H9 (cell line): ENCODE results near the gene TUNAR. TPM values are rescaled to one million over a fixed set of nuclear protein-coding genes. Genes with fewer than 3 reads are reported as not detected.

ENCODE experiments used
- DNase-seq: peaks from one replicate; pipeline ENCODE4 v3.0.0-alpha.2; 2017
- H2AFZ ChIP-seq: one replicate; pipeline ENCODE4 v1.6.1; 2013; ENCODE audit warnings: mild to moderate bottlenecking, low read length, control low read depth, moderate library complexity
- H2AK5ac ChIP-seq: 2 replicates; pipeline ENCODE4 v1.6.1; 2013; ENCODE audit warnings: low read length, control low read depth, mixed read lengths; ENCODE audit not compliant: insufficient read length
- H2BK120ac ChIP-seq: one replicate; pipeline ENCODE4 v1.6.1; 2013; ENCODE audit warnings: low read depth, mild to moderate bottlenecking, low read length, control low read depth, inconsistent platforms; ENCODE audit not compliant: poor library complexity, severe bottlenecking
- H2BK12ac ChIP-seq: 2 replicates; pipeline ENCODE4 v1.6.1; 2013; ENCODE audit warnings: low read length, control low read depth, mixed read lengths, low read depth; ENCODE audit not compliant: insufficient read length
- H2BK15ac ChIP-seq: 2 replicates; pipeline ENCODE4 v1.6.1; 2013; ENCODE audit warnings: low read depth, low read length, control low read depth
- H2BK20ac ChIP-seq: one replicate; pipeline ENCODE4 v1.6.1; 2013; ENCODE audit warnings: low read depth, mild to moderate bottlenecking, low read length, control low read depth, inconsistent platforms; ENCODE audit not compliant: poor library complexity, severe bottlenecking
- H2BK5ac ChIP-seq: 2 replicates; pipeline ENCODE4 v1.6.1; 2013; ENCODE audit warnings: low read length, control low read depth, mixed read lengths; ENCODE audit not compliant: insufficient read length
- H3K14ac ChIP-seq: 2 replicates; pipeline ENCODE4 v1.6.1; 2013; ENCODE audit warnings: low read length, control low read depth; ENCODE audit not compliant: insufficient read depth
- H3K18ac ChIP-seq: 2 replicates; pipeline ENCODE4 v1.6.1; 2013; ENCODE audit warnings: low read depth, mild to moderate bottlenecking, mixed read lengths, low read length, control low read depth; ENCODE audit not compliant: insufficient read length
- H3K23ac ChIP-seq: 2 replicates; pipeline ENCODE4 v1.6.1; 2013; ENCODE audit warnings: low read length, control low read depth, mixed read lengths, low read depth; ENCODE audit not compliant: insufficient read length
- H3K23me2 ChIP-seq: 2 replicates; pipeline ENCODE4 v1.6.1; 2013; ENCODE audit warnings: low read depth, mild to moderate bottlenecking, mixed read lengths, low read length, control low read depth; ENCODE audit not compliant: insufficient read length, poor library complexity, severe bottlenecking
- H3K27ac ChIP-seq: 2 replicates; pipeline ENCODE4 v1.5.1; 2013; ENCODE audit warnings: low read length, control low read depth, mixed read lengths, low read depth; ENCODE audit not compliant: insufficient read length
- H3K27me3 ChIP-seq: 2 replicates; pipeline ENCODE4 v1.6.1; 2013; ENCODE audit warnings: low read length, control low read depth, inconsistent platforms; ENCODE audit not compliant: insufficient read depth
- H3K4ac ChIP-seq: 2 replicates; pipeline ENCODE4 v1.6.1; 2013; ENCODE audit warnings: low read depth, mild to moderate bottlenecking, control low read depth, inconsistent platforms, low read length, moderate library complexity
- H3K4me1 ChIP-seq: 2 replicates; pipeline ENCODE4 v1.6.1; 2013; ENCODE audit warnings: low read length, control low read depth, inconsistent platforms; ENCODE audit not compliant: insufficient read depth
- H3K4me2 ChIP-seq: 2 replicates; pipeline ENCODE4 v1.6.1; 2013; ENCODE audit warnings: low read length, control low read depth, mixed read lengths; ENCODE audit not compliant: insufficient read length, insufficient read depth
- H3K56ac ChIP-seq: 2 replicates; pipeline ENCODE4 v1.6.1; 2013; ENCODE audit warnings: low read depth, mild to moderate bottlenecking, mixed read lengths, low read length, control low read depth; ENCODE audit not compliant: insufficient read length
- H3K79me1 ChIP-seq: 2 replicates; pipeline ENCODE4 v1.6.1; 2013; ENCODE audit warnings: low read depth, mild to moderate bottlenecking, moderate library complexity, low read length, control low read depth, inconsistent platforms; ENCODE audit not compliant: insufficient read depth, poor library complexity, severe bottlenecking
- H3K79me2 ChIP-seq: 2 replicates; pipeline ENCODE4 v1.6.1; 2013; ENCODE audit warnings: low read length, control low read depth, inconsistent platforms; ENCODE audit not compliant: insufficient read depth
- H3K9ac ChIP-seq: 2 replicates; pipeline ENCODE4 v1.6.1; 2013; ENCODE audit warnings: low read length, control low read depth, mixed read lengths; ENCODE audit not compliant: insufficient read length; ENCODE audit errors: extremely low read depth
- H3K9me3 ChIP-seq: one replicate; pipeline ENCODE4 v1.6.1; 2013; ENCODE audit warnings: low read depth, low read length, inconsistent platforms; ENCODE audit not compliant: control insufficient read depth
- H3T11ph ChIP-seq: one replicate; pipeline ENCODE4 v1.6.1; 2013; ENCODE audit warnings: mild to moderate bottlenecking, low read length, control low read depth, inconsistent platforms
- H4K20me1 ChIP-seq: one replicate; pipeline ENCODE4 v1.6.1; 2013; ENCODE audit not compliant: control insufficient read depth, insufficient read length, insufficient read depth
- H4K5ac ChIP-seq: 2 replicates; pipeline ENCODE4 v1.6.1; 2013; ENCODE audit warnings: low read depth, mild to moderate bottlenecking, mixed read lengths, low read length, control low read depth; ENCODE audit not compliant: insufficient read length
- H4K8ac ChIP-seq: replicated peaks from 2 replicates; pipeline ENCODE4 v1.6.1; 2013; ENCODE audit warnings: low read length, control low read depth, mixed read lengths, low read depth; ENCODE audit not compliant: insufficient read length
- H4K91ac ChIP-seq: 2 replicates; pipeline ENCODE4 v1.6.1; 2013; ENCODE audit warnings: low read depth, mild to moderate bottlenecking, moderate library complexity, mixed read lengths, low read length, control low read depth; ENCODE audit not compliant: insufficient read length
- H3K27ac Mint-ChIP-seq, 3 experiments: 2 replicates in 2 of 3; 3 replicates in 1 of 3; pipeline ENCODE4 v1.8.0; 2020 to 2021; ENCODE audit warnings: mixed read lengths in 3 of 3, mild to moderate bottlenecking in 1 of 3, moderate library complexity in 1 of 3
- H3K27me3 Mint-ChIP-seq: 2 replicates; pipeline ENCODE4 v1.8.0; 2021; ENCODE audit warnings: low read depth, mild to moderate bottlenecking, moderate library complexity, mixed read lengths
- H3K36me3 Mint-ChIP-seq, 3 experiments: 2 replicates in 2 of 3; 3 replicates in 1 of 3; pipeline ENCODE4 v1.8.0; 2020 to 2021; ENCODE audit warnings: low read depth in 3 of 3, mixed read lengths in 3 of 3; ENCODE audit not compliant: insufficient read depth in 1 of 3
- H3K4me1 Mint-ChIP-seq, 2 experiments: 2 replicates each; pipeline ENCODE4 v1.8.0; 2020; ENCODE audit warnings: mixed read lengths in 2 of 2
- H3K4me3 Mint-ChIP-seq, 2 experiments: 2 replicates in 1 of 2; 3 replicates in 1 of 2; pipeline ENCODE4 v1.8.0; 2020 to 2021; ENCODE audit warnings: mild to moderate bottlenecking in 2 of 2, mixed read lengths in 2 of 2, moderate library complexity in 1 of 2
- H3K9me3 Mint-ChIP-seq, 2 experiments: 2 replicates in 1 of 2; 3 replicates in 1 of 2; pipeline ENCODE4 v1.8.0; 2020; ENCODE audit warnings: mild to moderate bottlenecking in 2 of 2, mixed read lengths in 2 of 2, moderate library complexity in 1 of 2
- WGBS: extraction: QIAGEN DNeasy Blood & Tissue Kit; methylation state at CpG from one replicate; pipeline ENCODE4 v1.1.7; 2013; ENCODE audit warnings: missing lambda C conversion rate, low lambda C conversion rate, mixed read lengths; ENCODE audit not compliant: insufficient read length; ENCODE audit errors: extremely low coverage; 5-methylcytosine and 5-hydroxymethylcytosine counted together
- total RNA-seq: library from RNA; stranded (reverse); gene quantifications from 2 replicates; pipeline ENCODE4 v1.2.1, GENCODE V29; 2021
- TF ChIP-seq, protein P1 (sequence below): fragments of 200-600 bp; sonication (generic); conservative IDR thresholded peaks from 3 replicates; pipeline ENCODE4 v1.8.0; 2021; ENCODE audit warnings: antibody characterized with exemption, mild to moderate bottlenecking

Gene TUNAR
- total RNA-seq, 1 experiment from 2014 or later: 26.2 TPM

DNA sequence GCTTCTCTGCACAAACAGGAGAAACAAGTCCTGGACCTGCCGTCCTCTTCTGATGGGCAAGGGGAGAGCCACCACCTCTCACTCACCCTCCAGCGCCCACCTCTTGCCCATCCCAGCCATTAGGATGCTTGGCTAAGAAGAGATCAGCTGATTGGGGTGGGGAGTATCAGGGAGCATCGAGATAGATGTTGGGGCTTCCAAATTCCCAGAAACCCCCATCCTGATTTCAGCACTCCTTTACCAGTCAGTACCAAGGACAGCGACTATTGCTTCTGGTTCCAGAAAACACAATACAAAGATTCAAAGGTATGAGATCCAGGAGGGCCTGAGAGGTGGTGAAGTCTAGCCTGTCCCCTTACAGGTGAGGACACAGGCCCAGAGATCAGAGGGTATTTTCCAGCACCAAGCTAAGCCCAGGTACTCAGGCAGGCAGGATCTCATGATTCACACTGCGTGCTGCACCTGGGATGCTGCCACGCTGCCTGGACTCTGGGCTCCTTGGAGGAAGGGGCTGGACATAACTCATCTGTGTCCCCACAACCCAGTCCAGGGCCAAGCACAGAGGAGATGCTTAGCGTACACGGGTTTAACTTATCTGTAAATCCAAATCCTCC lies 76.6 kb downstream of the TUNAR start:
- WGBS: no CpG with 5 or more reads among the region's 8 CpGs

More for the DNA sequence above, 76.6 kb downstream of the TUNAR start:
- Histone ChIP-seq H3K4me2 (no peak overlapping the region), H4K5ac (no peak overlapping the region), H3K9ac (no peak overlapping the region), H4K91ac (no peak overlapping the region), H2BK12ac (no peak overlapping the region), H3K4ac (no peak overlapping the region), H3K4me1 (peaks cover 5% of the 10 kb centered on the region; the same call in 1 of the 2 replicates), H2BK15ac (no peak overlapping the region), H3T11ph (no peak overlapping the region), H4K8ac (no peak overlapping the region), H3K23ac (no peak overlapping the region), H3K56ac (no peak overlapping the region), H3K14ac (no peak overlapping the region), H2AK5ac (no peak overlapping the region), H3K23me2 (no peaks in the 10 kb centered on the region), H3K27me3 (no peaks in the 10 kb centered on the region), H2BK120ac (no peak overlapping the region), H3K9me3 (no peaks in the 10 kb centered on the region), H2BK20ac (no peak overlapping the region), H2AFZ (no peak overlapping the region), H3K79me1 (no peaks in the 10 kb centered on the region), H4K20me1 (no peaks in the 10 kb centered on the region), H3K79me2 (no peaks in the 10 kb centered on the region), H3K27ac (no peak overlapping the region), H3K18ac (no peak overlapping the region), H2BK5ac (no peak overlapping the region)
- Mint-ChIP-seq H3K36me3 (peaks cover 3 to 5% (median 4%) of the 10 kb centered on the region in 3 experiments; a peak in 5 of 7 replicates), H3K27ac (no peak overlapping the region), H3K9me3 (peaks cover 2% of the 10 kb centered on the region in 2 experiments; a peak in 2 of 5 replicates), H3K4me1 (peaks cover 49 to 65% of the 10 kb centered on the region in 2 experiments), H3K27me3 (no peaks in the 10 kb centered on the region; the same call in 1 of the 2 replicates), H3K4me3 (no peak overlapping the region)
- TF ChIP-seq, protein P1, sequence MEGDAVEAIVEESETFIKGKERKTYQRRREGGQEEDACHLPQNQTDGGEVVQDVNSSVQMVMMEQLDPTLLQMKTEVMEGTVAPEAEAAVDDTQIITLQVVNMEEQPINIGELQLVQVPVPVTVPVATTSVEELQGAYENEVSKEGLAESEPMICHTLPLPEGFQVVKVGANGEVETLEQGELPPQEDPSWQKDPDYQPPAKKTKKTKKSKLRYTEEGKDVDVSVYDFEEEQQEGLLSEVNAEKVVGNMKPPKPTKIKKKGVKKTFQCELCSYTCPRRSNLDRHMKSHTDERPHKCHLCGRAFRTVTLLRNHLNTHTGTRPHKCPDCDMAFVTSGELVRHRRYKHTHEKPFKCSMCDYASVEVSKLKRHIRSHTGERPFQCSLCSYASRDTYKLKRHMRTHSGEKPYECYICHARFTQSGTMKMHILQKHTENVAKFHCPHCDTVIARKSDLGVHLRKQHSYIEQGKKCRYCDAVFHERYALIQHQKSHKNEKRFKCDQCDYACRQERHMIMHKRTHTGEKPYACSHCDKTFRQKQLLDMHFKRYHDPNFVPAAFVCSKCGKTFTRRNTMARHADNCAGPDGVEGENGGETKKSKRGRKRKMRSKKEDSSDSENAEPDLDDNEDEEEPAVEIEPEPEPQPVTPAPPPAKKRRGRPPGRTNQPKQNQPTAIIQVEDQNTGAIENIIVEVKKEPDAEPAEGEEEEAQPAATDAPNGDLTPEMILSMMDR: no peak
- DNase-seq: no peak
